Measurements from ENCODE around the gene NFIB.

NFIB gene

GRCh38 chr9:14173713-14174112, 140.2 kb downstream of the NFIB start:
- DNase-seq (ENCODE audit: extremely low read depth, insufficient read length): no peak
- no peaks in the 10 kb centered on the region for H3K27me3 ChIP-seq (replicated peaks; ENCODE audit: control insufficient read depth, insufficient read depth, low read length)
- no peak for TF ChIP-seq CTCF (IDR thresholded peaks at IDR 0.05; ENCODE audit: insufficient read depth, low read length, poor library complexity, severe bottlenecking)
- no peak overlapping the region for H3K4me3 ChIP-seq (replicated peaks; ENCODE audit: low read depth, low read length)
- H3K36me3 ChIP-seq (ENCODE audit: control insufficient read depth, insufficient read depth, low read length): no peaks in the 10 kb centered on the region

GRCh38 chr9:14170973-14171596, 142.9 kb downstream of the NFIB start:
- no peak for DNase-seq (ENCODE audit: extremely low read depth, insufficient read length)
- Histone ChIP-seq H3K4me3 (replicated peaks; ENCODE audit: low read depth, low read length) (no peak overlapping the region), H3K27me3 (replicated peaks; ENCODE audit: control insufficient read depth, insufficient read depth, low read length) (no peaks in the 10 kb centered on the region), H3K36me3 (ENCODE audit: control insufficient read depth, insufficient read depth, low read length) (no peaks in the 10 kb centered on the region)
- no peak for TF ChIP-seq CTCF (IDR thresholded peaks at IDR 0.05; ENCODE audit: insufficient read depth, low read length, poor library complexity, severe bottlenecking)

- no peak for TF ChIP-seq CTCF (IDR thresholded peaks at IDR 0.05; ENCODE audit: insufficient read depth, low read length, poor library complexity, severe bottlenecking)
- Histone ChIP-seq H3K4me3 (replicated peaks; ENCODE audit: low read depth, low read length) (no peak overlapping the region), H3K27me3 (replicated peaks; ENCODE audit: control insufficient read depth, insufficient read depth, low read length) (no peaks in the 10 kb centered on the region), H3K36me3 (ENCODE audit: control insufficient read depth, insufficient read depth, low read length) (no peaks in the 10 kb centered on the region)
- no peak for DNase-seq (ENCODE audit: extremely low read depth, insufficient read length)
Measured at GRCh38 chr9:14170392-14170931, 143.5 kb downstream of the NFIB start.

GRCh38 chr9:14168381-14168780, 145.6 kb downstream of the NFIB start:
- Histone ChIP-seq H3K4me3 (replicated peaks; ENCODE audit: low read depth, low read length) (no peak overlapping the region), H3K27me3 (replicated peaks; ENCODE audit: control insufficient read depth, insufficient read depth, low read length) (no peaks in the 10 kb centered on the region), H3K36me3 (ENCODE audit: control insufficient read depth, insufficient read depth, low read length) (no peaks in the 10 kb centered on the region)
- no peak for DNase-seq (ENCODE audit: extremely low read depth, insufficient read length)
- TF ChIP-seq CTCF (IDR thresholded peaks at IDR 0.05; ENCODE audit: insufficient read depth, low read length, poor library complexity, severe bottlenecking): no peak

- no peaks in the 10 kb centered on the region for H3K27me3 ChIP-seq (replicated peaks; ENCODE audit: control insufficient read depth, insufficient read depth, low read length)
- DNase-seq (ENCODE audit: extremely low read depth, insufficient read length): no peak
- H3K4me3 ChIP-seq (replicated peaks; ENCODE audit: low read depth, low read length): no peak overlapping the region
- TF ChIP-seq CTCF (IDR thresholded peaks at IDR 0.05; ENCODE audit: insufficient read depth, low read length, poor library complexity, severe bottlenecking): no peak
- no peaks in the 10 kb centered on the region for H3K36me3 ChIP-seq (ENCODE audit: control insufficient read depth, insufficient read depth, low read length)
Measured at GRCh38 chr9:14165376-14166035, 148.4 kb downstream of the NFIB start.
